HEK293 (cell line): ENCODE results near the gene MTRFR.

Source experiments
- BCL11B ChIP-seq: fragments of 450-650 bp; formaldehyde crosslinking; IDR thresholded peaks from 2 replicates; pipeline ENCODE4 v1.5.1; 2016; ENCODE audit warnings: low read depth, missing biosample characterization, missing genetic modification characterization
- CTCF ChIP-seq: fragments of 450-650 bp; formaldehyde crosslinking; IDR thresholded peaks from 2 replicates; pipeline ENCODE4 v1.5.1; 2016; ENCODE audit warnings: missing biosample characterization, missing genetic modification characterization
- GLI2 ChIP-seq: fragments of 450-650 bp; formaldehyde crosslinking; IDR thresholded peaks from 2 replicates; pipeline ENCODE4; 2017; ENCODE audit warnings: missing biosample characterization, missing genetic modification characterization, low read depth, borderline replicate concordance
- ZBTB17 ChIP-seq: fragments of 450-650 bp; formaldehyde crosslinking; IDR thresholded peaks from 2 replicates; pipeline ENCODE4 v1.5.1; 2016; ENCODE audit warnings: missing biosample characterization, missing genetic modification characterization
- ZBTB44 ChIP-seq: fragments of 450-650 bp; IDR thresholded peaks from 2 replicates; pipeline ENCODE4 v1.5.1; 2018; ENCODE audit warnings: missing biosample characterization, mild to moderate bottlenecking, missing genetic modification characterization
- ZBTB8A ChIP-seq: fragments of 450-650 bp; formaldehyde crosslinking; IDR thresholded peaks from 2 replicates; pipeline ENCODE4 v1.5.1; 2016; ENCODE audit warnings: missing biosample characterization, missing genetic modification characterization
- ZEB2 ChIP-seq: fragments of 450-650 bp; formaldehyde crosslinking; IDR thresholded peaks from 2 replicates; pipeline ENCODE4 v1.5.1; 2016; ENCODE audit warnings: missing biosample characterization, missing genetic modification characterization
- ZNF274 ChIP-seq, 2 experiments: fragments of 200-500 bp in 1 of 2; fragments of 450-650 bp in 1 of 2; sonication (Bioruptor generic) in 1 of 2; formaldehyde crosslinking in 1 of 2; IDR thresholded peaks; 2 replicates each; pipeline versions ENCODE4 v1.5.1 to v1.6.1; 2014 to 2016; ENCODE audit warnings: borderline replicate concordance in 1 of 2, inconsistent platforms in 1 of 2, low read length in 1 of 2, missing biosample characterization in 1 of 2, missing genetic modification characterization in 1 of 2
- ZNF292 ChIP-seq: fragments of 450-650 bp; formaldehyde crosslinking; IDR thresholded peaks from 2 replicates; pipeline ENCODE4 v1.5.1; 2016; ENCODE audit warnings: low read depth, missing biosample characterization, missing genetic modification characterization, borderline replicate concordance
- ZNF404 ChIP-seq: fragments of 450-650 bp; formaldehyde crosslinking; IDR thresholded peaks from 2 replicates; pipeline ENCODE4 v1.5.1; 2017; ENCODE audit warnings: missing biosample characterization, missing genetic modification characterization
- ZNF549 ChIP-seq: fragments of 450-650 bp; IDR thresholded peaks from 2 replicates; pipeline ENCODE4 v1.5.1; 2018; ENCODE audit warnings: missing biosample characterization, missing genetic modification characterization, mild to moderate bottlenecking, inconsistent platforms, moderate library complexity
- ZNF785 ChIP-seq: fragments of 450-650 bp; formaldehyde crosslinking; IDR thresholded peaks from 2 replicates; pipeline ENCODE4 v1.5.1; 2016; ENCODE audit warnings: missing biosample characterization, missing genetic modification characterization
- TF ChIP-seq, protein P1 (sequence below): fragments of 450-650 bp; formaldehyde crosslinking; IDR thresholded peaks from 2 replicates; pipeline ENCODE4 v1.5.1; 2017; ENCODE audit warnings: missing biosample characterization, missing genetic modification characterization
- TF ChIP-seq, protein P2 (sequence below): fragments of 450-650 bp; formaldehyde crosslinking; IDR thresholded peaks from 2 replicates; pipeline ENCODE4 v1.5.1; 2016; ENCODE audit warnings: missing biosample characterization, missing genetic modification characterization

- TF ChIP-seq CTCF (tag by site-specific recombination) = no peak
- no peak for TF ChIP-seq ZBTB44
- TF ChIP-seq ZBTB8A = no peak
- no peak for TF ChIP-seq ZNF549 (tag by site-specific recombination)
- TF ChIP-seq, protein P1, sequence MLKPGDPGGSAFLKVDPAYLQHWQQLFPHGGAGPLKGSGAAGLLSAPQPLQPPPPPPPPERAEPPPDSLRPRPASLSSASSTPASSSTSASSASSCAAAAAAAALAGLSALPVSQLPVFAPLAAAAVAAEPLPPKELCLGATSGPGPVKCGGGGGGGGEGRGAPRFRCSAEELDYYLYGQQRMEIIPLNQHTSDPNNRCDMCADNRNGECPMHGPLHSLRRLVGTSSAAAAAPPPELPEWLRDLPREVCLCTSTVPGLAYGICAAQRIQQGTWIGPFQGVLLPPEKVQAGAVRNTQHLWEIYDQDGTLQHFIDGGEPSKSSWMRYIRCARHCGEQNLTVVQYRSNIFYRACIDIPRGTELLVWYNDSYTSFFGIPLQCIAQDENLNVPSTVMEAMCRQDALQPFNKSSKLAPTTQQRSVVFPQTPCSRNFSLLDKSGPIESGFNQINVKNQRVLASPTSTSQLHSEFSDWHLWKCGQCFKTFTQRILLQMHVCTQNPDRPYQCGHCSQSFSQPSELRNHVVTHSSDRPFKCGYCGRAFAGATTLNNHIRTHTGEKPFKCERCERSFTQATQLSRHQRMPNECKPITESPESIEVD (tag by site-specific recombination) = 0 out of 2 replicates have a peak, but pooled peaks have one; percentile 13
- TF ChIP-seq ZBTB17 (tag by site-specific recombination) = no peak
- TF ChIP-seq ZEB2 (tag by site-specific recombination) = no peak
- no peak for TF ChIP-seq GLI2 (tag by site-specific recombination)
- TF ChIP-seq ZNF785 (tag by site-specific recombination) = no peak
- TF ChIP-seq ZNF404 (tag by site-specific recombination) = no peak
- TF ChIP-seq ZNF274 (IDR thresholded peaks at IDR 0.05; ENCODE audit: low read length) = no peak
- TF ChIP-seq ZNF274 (tag by site-specific recombination; IDR thresholded peaks at IDR 0.05; ENCODE audit: borderline replicate concordance) = no peak
- TF ChIP-seq, protein P2, sequence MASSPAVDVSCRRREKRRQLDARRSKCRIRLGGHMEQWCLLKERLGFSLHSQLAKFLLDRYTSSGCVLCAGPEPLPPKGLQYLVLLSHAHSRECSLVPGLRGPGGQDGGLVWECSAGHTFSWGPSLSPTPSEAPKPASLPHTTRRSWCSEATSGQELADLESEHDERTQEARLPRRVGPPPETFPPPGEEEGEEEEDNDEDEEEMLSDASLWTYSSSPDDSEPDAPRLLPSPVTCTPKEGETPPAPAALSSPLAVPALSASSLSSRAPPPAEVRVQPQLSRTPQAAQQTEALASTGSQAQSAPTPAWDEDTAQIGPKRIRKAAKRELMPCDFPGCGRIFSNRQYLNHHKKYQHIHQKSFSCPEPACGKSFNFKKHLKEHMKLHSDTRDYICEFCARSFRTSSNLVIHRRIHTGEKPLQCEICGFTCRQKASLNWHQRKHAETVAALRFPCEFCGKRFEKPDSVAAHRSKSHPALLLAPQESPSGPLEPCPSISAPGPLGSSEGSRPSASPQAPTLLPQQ (tag by site-specific recombination) = no peak
- TF ChIP-seq ZNF292 (tag by site-specific recombination) = no peak
- TF ChIP-seq BCL11B (tag by site-specific recombination) = no peak
Observed at GRCh38 chr12:123199936-123200335, 33.3 kb upstream of the MTRFR start.
